Activated CD4-positive, alpha-beta T cell treated with anti-CD3 and anti-CD28 coated beads, Interleukin-2, Interleukin-4, amounts not matched to agents 100 ng/mL and 50 ng/mL, durations not matched to agents 16 hours and 8 hours (primary cell): ENCODE results near the gene MTA1.

Source experiments
- DNase-seq: peaks from one replicate; pipeline ENCODE4 v3.0.0-alpha.2; 2020; ENCODE audit warnings: low spot score

Gene MTA1

DNA sequence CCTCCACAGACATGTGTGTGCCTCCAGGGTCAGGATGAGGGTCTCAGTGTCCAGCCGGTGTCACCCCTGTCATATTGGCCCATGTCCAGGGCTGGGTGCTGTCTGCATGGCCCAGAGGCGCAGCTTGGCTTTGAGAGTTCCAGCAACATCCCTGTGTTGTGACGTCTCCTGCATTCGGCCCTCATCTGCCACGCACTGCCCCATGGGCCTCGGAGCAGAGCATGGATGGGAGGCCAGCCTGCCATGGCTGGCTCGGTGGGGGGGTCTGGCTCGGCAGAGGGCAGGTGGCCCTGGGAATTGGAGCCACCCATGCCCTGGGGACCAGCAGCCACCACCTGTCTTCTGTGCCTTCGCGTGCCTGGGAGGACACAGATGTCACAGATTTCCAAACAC lies 32.1 kb upstream of the MTA1 start:
- DNase-seq = no peak

DNA sequence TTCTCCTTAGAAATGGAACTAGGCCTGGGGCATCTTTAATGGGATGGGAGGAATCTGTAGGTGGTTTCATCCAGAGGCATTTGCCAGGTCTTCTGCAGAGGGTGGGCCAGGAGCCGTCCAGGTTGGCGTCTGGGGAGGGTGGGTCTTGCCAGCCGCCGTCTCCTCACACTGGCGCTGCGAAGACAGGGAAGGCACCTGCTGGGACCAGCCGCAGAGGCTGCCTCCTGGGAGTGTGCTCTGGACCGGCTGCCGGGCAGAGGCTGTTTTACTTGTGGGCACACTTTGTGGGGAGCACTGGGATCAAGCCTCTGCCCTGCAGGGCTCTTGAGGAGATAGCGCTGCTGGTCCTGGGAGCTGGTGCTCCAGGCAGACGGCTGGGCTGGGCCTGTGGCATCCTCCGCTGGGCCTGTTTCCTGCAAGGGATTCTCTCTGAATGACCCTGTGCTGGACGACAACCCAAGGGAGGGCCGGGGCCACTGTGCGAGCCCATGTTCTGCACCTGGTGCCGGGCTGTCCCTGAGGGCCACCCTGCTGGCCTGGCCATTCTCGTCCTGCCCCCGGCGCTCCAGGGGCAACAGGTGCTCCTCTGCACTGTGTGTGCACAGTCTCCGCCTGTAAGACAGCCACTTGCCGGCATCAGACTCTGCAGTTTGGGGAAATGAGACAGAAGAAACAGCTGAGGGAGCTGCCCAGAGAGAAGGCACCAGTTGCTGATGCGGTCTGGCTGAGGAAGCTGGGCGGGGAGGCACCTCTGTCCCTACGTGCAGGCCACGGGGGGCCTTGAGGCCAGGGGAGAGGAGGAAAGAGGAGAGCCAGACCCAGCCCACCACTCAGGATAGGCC lies 31.3 kb upstream of the MTA1 start:
- no peak for DNase-seq

DNA sequence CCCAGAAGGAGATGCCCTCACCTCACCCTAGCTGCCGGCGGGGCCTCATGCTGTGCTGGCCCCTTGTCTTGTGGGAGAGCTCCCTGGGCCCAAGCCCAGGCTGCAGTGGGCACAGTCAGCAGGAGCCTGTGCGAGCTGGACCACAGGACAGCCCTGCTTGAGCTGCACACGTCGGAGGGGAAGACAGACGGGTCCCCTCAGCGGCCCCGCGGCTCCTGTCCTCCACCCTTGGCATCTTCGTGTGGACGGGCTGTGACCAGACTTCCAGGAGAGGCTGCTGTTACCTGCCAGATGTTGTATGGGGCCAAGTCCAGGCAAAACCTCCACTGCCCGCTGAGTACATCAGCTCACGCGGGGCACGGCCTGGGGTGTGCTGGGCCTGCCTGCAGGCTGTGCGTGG lies 30.7 kb upstream of the MTA1 start:
- no peak for DNase-seq

DNA sequence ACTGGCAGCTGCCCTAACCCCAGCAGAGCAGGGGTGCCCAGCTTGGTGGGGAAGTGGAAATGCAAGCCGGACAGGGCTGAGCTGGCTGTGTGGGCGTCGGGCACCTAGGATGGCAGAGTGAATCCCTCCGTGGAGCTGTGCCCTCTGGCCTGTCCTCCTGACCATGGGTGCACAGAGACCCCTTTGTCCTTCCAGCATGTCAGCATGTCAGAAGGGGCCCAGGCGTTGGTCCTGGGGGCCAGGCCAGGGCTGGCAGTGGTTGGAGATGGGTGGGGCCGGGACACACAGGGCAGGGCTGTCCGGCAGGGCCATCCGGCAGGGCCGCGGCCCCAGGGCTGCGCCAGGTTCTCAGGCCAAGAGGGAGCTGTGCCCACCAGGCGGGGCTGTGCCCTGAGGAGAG lies 30.1 kb upstream of the MTA1 start:
- DNase-seq = no peak

DNA sequence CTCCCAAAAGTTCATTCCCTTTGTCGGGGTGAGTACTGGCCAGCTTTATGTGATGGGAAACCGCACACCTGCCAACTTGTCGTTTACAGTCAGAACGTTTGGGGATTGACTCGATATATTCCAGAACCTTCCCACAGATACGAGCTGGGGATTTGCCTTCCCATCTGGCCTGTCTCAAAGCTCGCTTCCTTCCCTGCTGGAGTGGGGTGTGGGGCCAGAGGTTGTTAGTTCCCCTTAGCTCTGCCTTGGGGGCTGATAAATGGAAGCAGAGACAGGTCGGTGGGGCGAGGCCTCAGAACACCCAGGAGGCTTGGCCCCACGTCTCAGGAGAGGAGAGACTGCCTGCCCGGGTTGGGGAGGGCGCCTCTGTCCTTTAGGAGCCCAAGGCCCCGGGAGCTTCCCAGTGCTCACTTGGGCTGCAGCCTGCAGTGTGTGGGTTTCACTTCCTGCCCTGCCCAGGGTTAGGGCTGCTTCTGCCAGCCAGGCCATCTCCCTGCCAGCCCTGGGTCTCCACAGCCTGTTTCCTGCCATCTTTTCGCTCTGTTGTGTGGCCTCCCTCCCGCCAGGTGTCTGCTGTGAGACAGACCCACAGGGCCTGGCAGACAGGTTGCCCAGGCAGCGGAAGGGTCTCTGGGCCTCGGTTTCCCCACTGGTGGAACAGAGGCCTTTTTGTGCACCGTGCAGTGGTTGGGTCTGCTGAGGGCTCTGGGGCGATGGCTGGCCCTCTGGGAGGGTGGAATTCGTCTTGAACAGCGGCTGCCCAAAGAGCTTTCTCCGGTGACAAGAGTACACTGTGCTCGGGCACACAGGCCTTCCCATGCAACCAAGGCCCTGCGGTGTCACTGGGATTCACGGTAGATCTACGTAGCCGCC lies 29.4 kb upstream of the MTA1 start:
- DNase-seq = no peak

DNA sequence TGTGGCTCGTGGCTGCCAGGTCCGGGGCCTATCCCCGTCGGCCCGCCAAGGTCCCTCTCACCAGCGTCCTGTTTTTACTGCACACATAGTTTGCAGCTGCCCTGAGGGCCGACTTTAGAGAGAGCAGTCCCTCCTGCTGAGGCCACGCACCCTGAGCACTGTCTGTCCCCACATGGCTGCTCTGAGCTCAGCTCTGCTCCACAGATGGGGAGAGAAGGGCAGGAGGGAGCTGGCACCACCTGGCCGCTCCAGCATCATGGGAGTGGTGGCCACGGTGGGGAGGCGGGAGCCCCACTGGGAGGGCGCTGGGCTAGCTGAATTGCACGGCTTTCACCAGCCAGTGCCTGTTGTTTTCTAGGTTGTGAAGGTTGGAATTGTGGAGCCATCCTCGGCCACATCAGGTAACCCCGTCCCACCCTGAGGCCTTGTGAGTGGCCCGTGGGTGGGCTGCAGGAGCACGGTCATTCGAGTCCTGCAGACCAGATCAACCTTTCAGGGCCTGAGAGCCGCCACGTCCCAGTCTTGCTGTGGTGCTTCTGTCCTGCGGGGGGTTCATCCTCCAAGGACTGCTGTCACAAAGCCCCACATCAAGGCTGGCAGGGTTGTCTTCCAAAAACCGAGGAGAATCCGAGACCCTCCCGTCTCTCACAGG lies 28.7 kb upstream of the MTA1 start:
- no peak for DNase-seq

DNA sequence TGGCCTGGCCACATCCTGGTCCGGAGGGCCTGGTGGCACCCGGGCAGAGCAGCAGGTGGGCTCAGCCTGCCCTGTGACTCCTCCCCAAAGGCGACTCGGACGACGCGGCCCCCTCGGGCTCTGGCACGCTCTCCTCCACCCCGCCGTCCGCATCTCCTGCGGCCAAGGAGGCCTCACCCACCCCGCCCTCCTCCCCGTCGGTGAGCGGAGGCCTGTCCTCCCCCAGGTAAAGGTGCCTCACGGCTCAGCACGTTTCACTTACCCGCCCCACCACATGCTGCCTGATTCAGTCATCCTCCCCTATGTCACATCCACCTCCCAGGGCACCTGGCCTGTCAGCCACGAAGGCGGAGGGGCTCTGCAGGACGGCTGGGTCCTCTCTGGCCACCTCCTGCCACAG lies 28.1 kb upstream of the MTA1 start:
- DNase-seq = no peak

DNA sequence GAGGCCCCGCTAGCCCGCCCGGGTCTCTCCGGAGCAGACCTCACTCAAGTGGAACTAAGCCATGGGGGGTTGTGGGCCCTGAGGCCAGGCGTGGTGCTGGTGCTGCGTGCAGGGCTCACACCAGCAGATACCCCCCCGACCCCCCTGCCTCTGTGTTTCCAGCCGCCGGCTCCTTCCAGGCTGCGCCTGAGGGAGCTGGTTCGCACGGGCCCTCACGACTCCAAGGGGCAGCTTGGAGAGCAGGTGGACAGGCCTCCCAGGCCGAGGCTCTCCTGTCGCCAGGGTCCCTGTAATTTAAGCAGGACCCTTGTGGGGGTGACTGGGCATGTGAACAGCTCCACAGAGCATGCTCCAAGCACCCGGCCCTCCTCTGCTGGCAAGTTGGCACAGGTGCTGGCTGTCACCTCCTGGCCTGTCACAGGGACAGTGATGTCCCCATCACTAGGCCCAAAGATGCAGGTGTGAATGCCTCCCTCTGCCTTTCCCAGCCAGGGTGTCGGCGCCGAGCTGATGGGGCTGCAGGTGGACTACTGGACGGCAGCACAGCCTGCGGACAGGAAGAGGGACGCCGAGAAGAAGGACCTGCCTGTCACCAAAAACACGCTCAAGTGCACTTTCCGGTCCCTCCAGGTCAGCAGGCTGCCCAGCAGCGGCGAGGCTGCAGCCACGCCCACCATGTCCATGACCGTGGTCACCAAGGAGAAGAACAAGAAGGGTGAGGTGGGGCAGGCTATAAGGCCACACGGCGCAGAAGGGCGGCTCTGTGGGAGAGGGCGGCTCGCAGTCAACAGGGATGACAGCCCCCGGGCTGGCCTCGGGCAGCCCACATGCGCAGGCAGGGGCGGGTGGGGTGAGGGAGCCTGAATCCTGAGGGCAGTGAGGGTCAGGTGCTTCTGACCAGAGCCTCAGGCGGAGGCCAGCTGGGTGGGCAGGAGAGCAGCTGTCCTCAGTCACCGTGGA lies 27.2 kb upstream of the MTA1 start:
- no peak for DNase-seq

DNA sequence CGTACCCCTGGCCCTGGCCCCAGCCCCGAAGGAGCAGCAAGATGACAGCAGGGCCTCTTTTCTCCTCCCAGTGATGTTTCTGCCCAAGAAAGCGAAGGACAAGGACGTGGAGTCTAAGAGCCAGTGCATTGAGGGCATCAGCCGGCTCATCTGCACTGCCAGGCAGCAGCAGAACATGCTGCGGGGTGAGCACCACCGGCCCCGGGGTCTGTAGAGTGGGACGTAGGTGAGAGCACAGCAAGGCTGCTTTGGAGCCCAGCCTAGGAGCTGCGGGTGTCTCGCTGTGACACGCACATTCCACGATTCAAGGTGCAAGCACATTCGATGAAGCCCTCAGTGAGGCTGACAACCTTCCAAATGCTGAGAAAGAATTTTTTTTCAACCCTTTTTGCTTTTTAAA lies 26.5 kb upstream of the MTA1 start:
- no peak for DNase-seq

DNA sequence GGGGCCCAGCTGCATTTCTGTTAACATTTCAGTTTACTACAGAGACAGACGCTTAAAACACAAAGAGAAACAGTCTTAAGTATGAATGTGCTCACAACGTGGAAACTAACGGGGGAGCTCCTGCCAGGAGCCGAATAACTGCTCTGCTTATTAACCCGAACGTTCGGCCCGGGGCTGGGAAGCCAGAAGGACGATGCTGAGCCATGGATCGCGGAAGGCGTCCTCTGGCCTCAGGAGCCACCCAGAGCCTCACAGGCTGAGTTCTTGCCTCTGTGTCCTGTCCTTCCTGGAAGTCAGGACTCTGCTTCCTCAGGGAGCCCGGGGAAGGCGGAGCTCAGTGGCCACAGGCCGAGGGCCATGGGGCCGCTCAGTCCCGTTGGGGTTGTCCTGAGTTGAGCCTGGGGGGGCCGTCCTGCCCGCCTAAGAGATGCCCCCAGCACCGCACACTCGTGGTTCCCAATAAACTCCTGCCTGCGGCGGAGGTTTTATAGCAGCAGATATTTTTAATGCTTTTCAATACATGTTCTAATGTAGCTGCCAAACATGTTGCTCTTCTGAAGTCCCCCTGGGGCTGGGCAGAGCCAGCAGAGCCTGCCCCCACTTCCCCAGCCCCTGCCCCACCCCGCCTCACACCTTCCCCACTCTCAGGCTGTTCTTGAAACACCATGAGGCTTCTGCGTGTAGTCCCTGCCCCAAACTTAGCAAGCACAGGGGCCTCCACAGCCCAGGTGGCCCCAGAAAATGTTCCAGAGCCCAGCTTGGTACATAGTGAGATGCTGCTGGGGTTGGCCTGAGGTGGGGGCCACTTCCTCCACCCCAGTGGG lies 24.7 kb upstream of the MTA1 start:
- DNase-seq = no peak

DNA sequence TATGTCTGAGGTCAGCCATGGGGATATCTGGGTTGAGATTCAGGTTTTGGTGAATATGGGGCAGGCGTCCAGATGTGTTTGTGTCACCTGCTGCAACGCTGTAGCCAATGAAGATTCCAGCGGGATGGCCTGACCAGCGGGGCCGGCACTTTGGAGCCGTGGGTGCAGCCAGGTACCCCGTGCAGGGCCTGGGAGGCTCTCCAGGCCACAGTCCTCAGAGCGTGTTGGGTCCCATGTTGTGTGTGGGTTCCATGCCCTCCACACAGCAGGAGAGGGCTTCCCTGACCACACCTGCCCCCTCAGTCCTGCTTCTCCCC lies 24.1 kb upstream of the MTA1 start:
- no peak for DNase-seq

DNA sequence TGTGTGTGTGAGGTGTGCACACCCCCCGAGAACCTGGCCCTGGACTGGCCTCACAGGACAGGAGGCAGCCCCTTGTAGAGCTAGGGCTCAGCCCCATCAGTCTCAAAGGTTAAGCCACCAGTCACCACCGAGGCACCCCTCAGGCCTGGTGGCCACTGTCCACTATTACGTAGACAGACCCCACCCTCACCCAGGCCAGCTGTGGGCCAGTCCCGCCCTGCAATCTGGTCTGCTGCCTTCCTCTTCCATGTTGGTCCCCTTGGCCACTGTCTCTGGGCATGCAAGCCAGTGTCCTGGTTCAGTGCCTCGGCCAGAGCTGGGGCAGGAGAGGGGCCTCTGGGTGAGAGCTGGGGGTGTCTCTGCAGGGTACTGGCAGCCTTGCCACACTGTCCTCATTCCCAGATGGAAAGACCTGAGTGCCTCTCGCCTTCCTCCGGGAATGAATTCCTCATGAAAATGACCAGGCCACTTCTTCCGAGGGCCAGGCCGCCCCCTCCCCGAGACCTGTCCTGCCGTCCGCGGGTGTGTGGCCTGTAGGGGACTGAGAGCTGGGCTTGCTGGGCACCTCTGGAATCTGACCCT lies 22.2 kb upstream of the MTA1 start:
- no peak for DNase-seq

DNA sequence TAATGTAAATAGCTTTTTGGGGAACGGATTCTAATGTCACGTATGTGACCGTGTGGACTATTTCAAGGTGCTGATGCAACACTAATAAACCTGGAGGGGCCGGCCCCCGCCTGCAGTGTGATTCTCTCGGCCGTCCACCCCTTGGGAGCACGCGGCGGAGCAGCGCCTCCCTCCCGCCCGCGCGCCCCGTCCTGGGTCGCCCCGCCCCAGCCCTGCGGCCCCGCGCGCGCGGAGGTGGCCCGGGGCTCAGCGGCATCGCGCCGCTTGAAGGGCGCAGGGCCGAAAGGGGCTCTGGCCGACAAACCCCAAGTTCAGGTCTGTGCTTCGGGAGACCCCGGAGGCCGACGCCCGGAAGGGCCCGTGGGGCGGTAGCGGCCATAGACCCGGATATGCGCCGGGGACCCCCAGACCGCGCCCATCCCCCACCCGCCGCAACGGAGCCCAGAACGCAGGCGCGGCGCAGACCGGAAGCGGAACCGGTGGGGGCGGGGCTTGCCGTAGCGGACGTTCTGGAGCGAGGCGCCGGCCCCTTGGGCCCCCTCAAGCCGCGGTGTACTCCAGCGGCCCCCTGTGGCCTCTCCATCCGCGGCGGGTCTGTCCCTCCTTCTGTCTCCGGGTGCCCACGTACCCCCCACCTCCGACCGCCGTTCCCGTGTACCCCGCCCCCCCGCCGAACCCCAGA lies 21.4 kb upstream of the MTA1 start, which contains the start of gene TEX22:
Gene TEX22 (plus strand): TSS at position 495 of the 682 bp plus-strand sequence. CDS start 803 bp downstream, outside the sequence.
- DNase-seq = peak; percentile 89

DNA sequence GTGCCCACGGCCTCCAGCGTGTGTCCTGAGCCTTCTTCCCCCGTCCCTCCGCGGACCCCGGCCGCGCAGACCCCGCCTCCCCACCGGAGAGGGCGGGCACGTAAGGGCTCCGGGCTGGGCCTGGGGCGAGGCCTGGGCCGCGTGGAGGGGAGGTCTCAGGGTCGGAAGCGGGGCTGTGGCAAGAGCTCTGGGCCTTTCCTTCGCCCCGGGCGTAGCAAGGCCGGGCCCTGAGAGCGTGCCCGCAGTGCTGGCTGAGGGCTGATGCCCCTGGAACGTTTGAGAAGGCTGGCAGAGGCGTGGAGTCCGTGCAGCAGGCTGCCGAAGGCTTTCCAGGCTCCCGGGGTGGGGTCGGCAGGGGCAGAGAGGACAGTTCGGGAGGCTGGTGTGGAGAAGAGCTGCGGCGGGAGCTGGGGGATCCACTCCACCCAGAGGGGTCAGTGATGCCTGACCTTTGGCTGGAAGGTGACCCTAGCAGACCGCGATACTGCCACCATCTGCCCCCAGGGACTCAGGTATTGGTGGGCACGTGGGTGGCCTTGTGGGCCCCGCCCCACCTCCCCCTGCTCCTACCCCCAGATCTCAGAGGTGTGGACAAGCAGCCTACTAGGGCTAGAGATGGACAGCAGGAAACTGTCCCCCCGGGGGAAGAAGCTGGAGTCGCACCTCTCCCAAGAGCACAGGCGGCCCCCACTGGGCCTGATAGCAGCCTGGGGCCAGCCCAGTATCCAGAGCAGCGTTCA lies 20.7 kb upstream of the MTA1 start:
- no peak for DNase-seq

DNA sequence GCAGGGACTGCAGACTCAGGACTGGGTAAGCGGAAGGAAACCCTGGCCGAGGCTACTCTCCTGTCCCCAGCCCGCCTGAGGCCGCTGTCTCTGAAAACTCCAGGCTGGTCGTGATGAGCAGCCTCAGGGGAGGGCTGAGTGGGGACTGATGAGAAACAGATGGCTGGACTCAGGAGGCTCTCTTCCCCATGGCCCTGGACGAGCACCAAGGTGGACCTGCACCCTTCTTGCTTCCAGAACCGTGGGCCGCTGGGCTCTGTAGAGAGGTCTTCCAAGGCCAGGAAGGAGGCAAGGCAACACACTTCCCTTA lies 20.2 kb upstream of the MTA1 start:
- no peak for DNase-seq

DNA sequence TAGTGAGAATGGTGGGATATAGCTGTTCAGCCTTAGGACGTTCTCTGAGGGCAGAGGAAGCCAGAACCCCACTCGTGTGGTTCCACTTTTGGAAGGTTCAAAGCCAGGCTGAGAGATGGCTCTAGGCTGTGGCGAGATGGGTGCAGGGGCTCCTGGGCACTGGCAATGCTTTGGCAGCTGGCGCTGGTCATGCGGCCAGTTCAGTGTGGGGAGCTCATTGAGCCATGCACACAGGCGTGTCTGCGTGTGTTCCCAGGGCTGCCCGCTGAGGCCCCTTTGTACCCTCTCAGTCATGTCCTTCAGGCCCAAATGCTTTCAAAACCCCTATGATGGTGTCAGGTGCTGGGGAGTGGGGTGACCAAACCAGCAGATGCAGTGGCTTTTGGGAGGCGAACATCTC lies 19.6 kb upstream of the MTA1 start:
- DNase-seq = no peak

DNA sequence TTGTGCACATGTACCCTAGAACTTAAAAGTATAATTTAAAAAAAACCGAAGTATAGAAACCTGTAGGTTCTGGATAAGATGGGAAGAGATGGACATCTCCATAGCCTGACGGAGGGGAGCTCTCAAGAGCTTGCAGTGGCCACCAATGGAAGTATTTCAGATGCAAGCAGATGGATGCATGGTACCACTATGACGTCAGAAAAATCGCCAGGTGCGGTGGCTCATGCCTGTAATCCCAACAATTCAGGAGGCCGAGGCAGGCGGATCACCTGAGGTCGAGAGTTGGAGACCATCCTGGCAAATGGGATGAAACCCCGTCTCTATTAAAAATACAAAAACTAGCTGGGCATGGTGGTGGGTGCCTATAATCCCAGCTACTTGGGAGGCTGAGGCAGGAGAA lies 17.9 kb upstream of the MTA1 start:
- DNase-seq = no peak

DNA sequence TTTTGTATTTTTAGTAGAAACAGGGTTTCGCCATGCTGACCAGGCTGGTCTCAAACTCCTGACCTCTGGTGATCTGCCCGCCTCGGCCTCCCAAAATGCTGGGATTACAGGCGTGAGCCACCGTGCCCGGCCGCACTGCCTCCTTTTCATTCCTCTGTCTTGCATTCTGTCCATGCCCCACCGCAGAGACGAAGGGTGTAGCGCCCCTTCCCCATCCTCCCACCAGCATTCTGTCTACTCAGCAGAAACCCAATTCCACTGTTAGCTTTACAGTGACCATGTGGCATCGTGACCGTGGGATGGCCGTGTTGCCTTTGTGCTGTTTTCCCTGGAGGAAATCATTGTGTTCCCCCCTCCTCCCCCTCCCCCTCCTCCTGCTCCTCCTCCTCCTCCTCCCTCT lies 11.0 kb upstream of the MTA1 start:
- DNase-seq = no peak

DNA sequence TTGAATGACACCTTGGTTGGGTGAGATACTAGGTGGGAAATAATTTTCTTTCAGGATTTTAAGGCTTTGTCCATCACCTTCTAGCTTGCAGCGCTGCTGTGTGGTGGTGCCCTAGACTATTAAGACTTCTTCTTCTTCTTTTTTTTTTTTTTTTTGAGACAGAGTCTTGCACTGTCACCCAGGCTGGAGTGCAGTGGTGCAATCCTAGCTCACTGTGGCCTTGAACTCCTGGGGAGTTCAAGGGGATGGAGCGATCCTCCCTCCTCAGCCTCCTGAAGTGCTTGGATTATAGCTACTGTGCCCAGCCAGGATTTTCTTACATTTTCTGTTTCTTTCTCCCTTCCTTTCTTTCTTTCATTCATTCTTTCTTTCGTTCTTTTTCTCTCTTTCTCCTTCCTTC lies 10.3 kb upstream of the MTA1 start:
- no peak for DNase-seq
